Activated B cell treated with CpG ODN at 0.5 μM for 24 hours (primary cell): ENCODE results near the gene NKIRAS1. TPM values are rescaled to one million over a fixed set of nuclear protein-coding genes. Genes with fewer than 3 reads are reported as not detected.

Experiments used
- ATAC-seq: fragments of 200-7000 bp; cut with Tn5 transposase; one replicate; pipeline ENCODE4 v1.10.0; 2021; ENCODE audit warnings: low read depth, mild to moderate bottlenecking, moderate library complexity
- CTCF ChIA-PET: fragments of 350-600 bp; sonication (Branson Sonifier 250); formaldehyde crosslinking; loops from one replicate; lab custom pipeline; 2021; ENCODE audit warnings: antibody characterized with exemption; lab: Charles Lee
- POLR2A ChIA-PET: fragments of 350-600 bp; sonication (Branson Sonifier 250); formaldehyde crosslinking; loops from one replicate; lab custom pipeline; 2021; ENCODE audit warnings: antibody characterized with exemption; lab: Charles Lee
- DNase-seq: peaks from one replicate; pipeline ENCODE4 v3.0.0; 2022
- H3K27ac Mint-ChIP-seq: one replicate; pipeline ENCODE4 v1.8.0; 2020; ENCODE audit warnings: mixed read lengths
- H3K27me3 Mint-ChIP-seq: one replicate; pipeline ENCODE4 v1.8.0; 2021; ENCODE audit warnings: mixed read lengths
- H3K36me3 Mint-ChIP-seq: one replicate; pipeline ENCODE4 v1.8.0; 2021; ENCODE audit warnings: low read depth, mixed read lengths
- H3K4me1 Mint-ChIP-seq: one replicate; pipeline ENCODE4 v1.8.0; 2021; ENCODE audit warnings: mixed read lengths
- H3K4me3 Mint-ChIP-seq: one replicate; pipeline ENCODE4 v1.8.0; 2020; ENCODE audit warnings: mild to moderate bottlenecking, mixed read lengths
- H3K9me3 Mint-ChIP-seq: one replicate; pipeline ENCODE4 v1.8.0; 2020; ENCODE audit warnings: mixed read lengths
- CTCF ChIP-seq: fragments of 200-600 bp; IDR thresholded peaks from one replicate; pipeline ENCODE4 v1.8.0; 2022; ENCODE audit warnings: antibody characterized with exemption, mild to moderate bottlenecking
- intact Hi-C: fragments of 100-400 bp; cut with micrococcal nuclease; formaldehyde crosslinking; loops from one replicate; pipeline ENCODE4 v1.15.1; 2024
- total RNA-seq: library from RNA; stranded (reverse); gene quantifications from 2 replicates; pipeline ENCODE4 v1.2.3, GENCODE V29; 2022

Gene NKIRAS1
- 3.4 and 4.8 TPM in 2 replicates for total RNA-seq

DNA sequence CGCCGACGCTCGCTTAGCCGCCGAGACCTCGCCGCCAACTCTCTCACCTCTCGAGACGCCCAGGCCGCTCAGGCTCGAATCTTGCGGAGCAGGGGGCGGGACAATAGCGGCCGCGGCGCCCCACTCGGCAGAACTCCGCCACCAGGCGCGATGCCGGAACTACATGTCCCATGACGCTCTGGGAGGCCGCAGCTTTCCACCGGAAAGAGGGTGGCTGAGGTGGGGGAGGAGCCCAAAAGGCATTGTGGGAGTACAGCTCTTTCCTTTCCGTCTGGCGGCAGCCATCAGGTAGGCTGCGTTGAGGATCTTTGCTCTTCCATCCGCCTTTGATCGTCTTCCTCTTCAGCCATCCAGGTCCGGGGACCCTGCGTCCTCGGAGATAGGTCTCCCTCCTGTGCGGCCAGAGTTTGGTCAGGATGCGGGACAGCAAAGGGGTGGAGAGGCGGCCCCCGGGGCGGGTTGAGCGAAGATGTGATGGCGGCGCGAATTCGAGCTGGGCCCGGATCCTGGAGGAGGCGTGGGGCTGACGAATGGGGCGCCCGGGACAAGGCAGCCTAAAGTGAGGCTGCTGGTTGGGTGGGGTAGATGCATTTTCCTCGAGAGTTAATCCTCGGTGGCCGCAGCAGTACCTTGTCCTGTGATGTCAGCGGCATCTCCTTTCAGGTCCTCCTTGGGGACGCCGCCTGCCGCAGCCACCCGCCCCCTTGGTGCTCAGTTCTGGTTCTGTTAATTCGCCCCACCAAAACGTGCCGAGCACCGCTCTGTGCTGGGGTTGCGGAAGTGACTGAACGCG lies at the start of gene NKIRAS1, which contains the start of gene RPL15:
NKIRAS1 (minus strand) TSS at position 105 of the 793 bp plus-strand sequence. CDS start 6,086 bp downstream, outside the sequence.
RPL15 (plus strand) TSS at position 247 of the 793 bp plus-strand sequence. CDS start 728 bp downstream, outside the sequence.
- intact Hi-C loops: loop anchor here (1.0 to 10.0 kb wide), 9 partner anchors 28 to 714 kb away; partner anchors contain the start of genes NR1D2, THRB, UBE2E1 and UBE2E2
- no peak for TF ChIP-seq CTCF
- ATAC-seq: peak; percentile 91
- Mint-ChIP-seq H3K27ac (peak within 1 kb of the TSS; percentile 95), H3K36me3 (peaks cover 54% of the 10 kb centered on the region), H3K4me1 (peaks cover 52% of the 10 kb centered on the region), H3K9me3 (no peaks in the 10 kb centered on the region), H3K4me3 (peak within 1 kb of the TSS; percentile 98), H3K27me3 (no peaks in the 10 kb centered on the region)
- CTCF ChIA-PET: interaction anchor here (0.7 to 1.7 kb wide), 6 partner anchors 28 to 155 kb away, joined by 3 to 9 read pairs (median 4); no protein-coding TSS in a partner anchor
- POLR2A ChIA-PET: interaction anchor here (0.6 to 5.5 kb wide), 37 partner anchors 8 to 1872 kb away, joined by 3 to 124 read pairs (median 4); partner anchors contain the start of genes NGLY1 and NR1D2
- DNase-seq: peak; percentile 90

GRCh38 chr3:23966328-23966727 lies 49.5 kb upstream of the NKIRAS1 start:
- Mint-ChIP-seq H3K4me1 (no peaks in the 10 kb centered on the region), H3K9me3 (no peaks in the 10 kb centered on the region), H3K36me3 (peaks cover 84% of the 10 kb centered on the region), H3K27me3 (no peaks in the 10 kb centered on the region), H3K4me3 (no peak overlapping the region), H3K27ac (no peak overlapping the region)
- DNase-seq (no peak), ATAC-seq (no peak)
- ChIA-PET CTCF (no interaction called here), POLR2A (no interaction called here)
- intact Hi-C loops: no loop called here
- no peak for TF ChIP-seq CTCF

DNA sequence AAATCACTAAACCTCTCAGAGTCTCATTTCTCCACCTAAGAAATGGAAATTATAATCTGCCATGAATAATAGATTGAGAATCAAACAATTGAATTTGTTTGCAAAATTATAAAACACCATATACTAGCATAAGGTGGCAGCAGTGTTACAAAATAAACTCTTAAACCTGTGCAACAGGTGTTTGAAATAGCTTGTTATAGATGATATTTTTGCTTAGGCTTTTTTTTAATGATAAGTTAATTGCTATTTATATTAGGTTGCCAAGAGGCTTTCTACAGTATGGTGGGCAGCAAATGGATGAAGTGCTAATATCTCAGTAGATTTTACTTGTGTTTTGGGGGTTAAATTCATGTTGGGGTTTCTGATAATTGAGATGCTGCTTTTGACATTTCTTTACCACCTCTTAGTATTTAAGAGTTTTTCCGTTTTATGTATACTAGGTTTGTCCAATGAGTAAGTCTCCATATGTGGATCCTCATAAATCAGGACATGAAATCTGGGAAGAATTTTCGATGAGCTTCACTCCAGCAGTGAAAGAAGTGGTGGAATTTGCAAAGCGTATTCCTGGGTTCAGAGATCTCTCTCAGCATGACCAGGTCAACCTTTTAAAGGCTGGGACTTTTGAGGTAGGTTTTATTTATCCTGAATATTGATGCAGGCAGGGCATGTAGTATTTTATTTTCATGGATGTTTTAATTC lies 47.9 kb upstream of the NKIRAS1 start:
- H3K27me3 Mint-ChIP-seq: no peaks in the 10 kb centered on the region
- no peak for TF ChIP-seq CTCF
- H3K9me3 Mint-ChIP-seq: no peaks in the 10 kb centered on the region
- H3K36me3 Mint-ChIP-seq: peaks cover 85% of the 10 kb centered on the region
- H3K4me1 Mint-ChIP-seq: no peaks in the 10 kb centered on the region
- intact Hi-C loops: no loop called here
- no peak overlapping the region for H3K27ac Mint-ChIP-seq
- CTCF ChIA-PET: no interaction called here
- POLR2A ChIA-PET: no interaction called here
- no peak overlapping the region for H3K4me3 Mint-ChIP-seq
- ATAC-seq (no peak), DNase-seq (no peak)

DNA sequence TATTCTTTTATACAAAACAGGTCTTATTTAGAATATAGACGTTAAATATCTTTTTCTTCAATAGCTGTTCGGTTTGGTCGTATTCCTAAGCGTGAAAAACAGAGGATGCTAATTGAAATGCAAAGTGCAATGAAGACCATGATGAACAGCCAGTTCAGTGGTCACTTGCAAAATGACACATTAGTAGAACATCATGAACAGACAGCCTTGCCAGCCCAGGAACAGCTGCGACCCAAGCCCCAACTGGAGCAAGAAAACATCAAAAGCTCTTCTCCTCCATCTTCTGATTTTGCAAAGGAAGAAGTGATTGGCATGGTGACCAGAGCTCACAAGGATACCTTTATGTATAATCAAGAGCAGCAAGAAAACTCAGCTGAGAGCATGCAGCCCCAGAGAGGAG lies 45.1 kb upstream of the NKIRAS1 start:
- H3K27ac Mint-ChIP-seq: no peak overlapping the region
- no peak overlapping the region for H3K4me3 Mint-ChIP-seq
- ChIA-PET CTCF (no interaction called here), POLR2A (interaction anchor here (1.2 kb wide), 2 partner anchors 9 to 16 kb away, joined by 4 read pairs; no protein-coding TSS in a partner anchor)
- no peaks in the 10 kb centered on the region for H3K4me1 Mint-ChIP-seq
- H3K36me3 Mint-ChIP-seq: peaks cover 76% of the 10 kb centered on the region
- no peaks in the 10 kb centered on the region for H3K9me3 Mint-ChIP-seq
- no peak for TF ChIP-seq CTCF
- H3K27me3 Mint-ChIP-seq: no peaks in the 10 kb centered on the region
- no peak for DNase-seq
- no peak for ATAC-seq
- intact Hi-C loops: no loop called here

- no peak overlapping the region for H3K27ac Mint-ChIP-seq
- no peak for ATAC-seq
- H3K4me3 Mint-ChIP-seq: no peak overlapping the region
- H3K27me3 Mint-ChIP-seq: no peaks in the 10 kb centered on the region
- H3K9me3 Mint-ChIP-seq: no peaks in the 10 kb centered on the region
- no peak for DNase-seq
- POLR2A ChIA-PET: no interaction called here
- intact Hi-C loops: no loop called here
- CTCF ChIA-PET: no interaction called here
- no peak for TF ChIP-seq CTCF
- H3K36me3 Mint-ChIP-seq: peaks cover 76% of the 10 kb centered on the region
- H3K4me1 Mint-ChIP-seq: no peaks in the 10 kb centered on the region
Measured at GRCh38 chr3:23961066-23961465, 44.3 kb upstream of the NKIRAS1 start.
